ENCODE data around the gene NANOS1. TPM values are rescaled to one million over a fixed set of nuclear protein-coding genes. Genes with fewer than 3 reads are reported as not detected.

NANOS1 gene
- total and polyA plus RNA-seq, 2 of the 8 experiments (the other 6 are each of a cell fraction or from before 2014, with no cell fraction given), result 3.1 to 3.9 TPM

DNA sequence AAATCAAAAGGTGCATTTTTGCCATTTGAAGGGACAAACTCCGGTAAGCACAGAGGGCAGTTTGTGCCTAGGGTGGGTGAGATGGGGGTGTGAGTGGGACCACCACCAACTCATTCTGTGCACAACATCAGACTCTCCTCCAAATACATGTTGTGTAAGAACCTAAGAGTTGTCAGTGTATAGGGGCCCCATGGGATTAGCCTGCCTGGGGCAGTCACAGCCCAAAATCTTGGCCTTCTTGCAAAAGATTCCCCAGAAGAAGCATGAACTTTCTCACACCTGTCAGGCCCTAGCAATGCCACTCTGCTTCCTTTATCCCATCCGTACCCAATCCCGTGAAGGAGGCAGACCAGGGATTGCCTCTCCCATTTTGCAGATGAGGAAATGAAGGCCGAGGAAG is 47.1 kb upstream of the NANOS1 start:
- Histone ChIP-seq H2AK5ac (ENCODE audit: low read depth, low read length) (no peak overlapping the region), H3K36me3 (ENCODE audit: control insufficient read depth in 2 of 4, insufficient read depth in 4 of 4, low read length in 3 of 4) (no peaks in the 10 kb centered on the region), H3K9ac (replicated peaks in 1 of 4; ENCODE audit: extremely low read depth in 1 of 4, low read depth in 3 of 4, low read length in 3 of 4) (no peak overlapping the region), H4K5ac (ENCODE audit: insufficient read length, low read depth, low read length) (no peak overlapping the region), H3K27me3 (replicated peaks in 1 of 4; ENCODE audit: control insufficient read depth in 3 of 4, extremely low read depth in 1 of 4, insufficient read depth in 3 of 4, low read length in 3 of 4) (no peaks in the 10 kb centered on the region), H3K4me3 (ENCODE audit: extremely low read depth in 1 of 4, insufficient read depth in 2 of 4, low read depth in 3 of 4, low read length in 4 of 4) (no peak overlapping the region), H2AFZ (ENCODE audit: low read length) (peak overlapping the region; percentile 26; the same call in 1 of the 2 replicates), H3K4me1 (replicated peaks in 1 of 4; ENCODE audit: control insufficient read depth in 3 of 4, insufficient read depth in 4 of 4, low read length in 3 of 4) (peaks cover 0 to 3% (median 3%) of the 10 kb centered on the region in 4 experiments; a peak in 2 of 7 replicates), H2BK120ac (replicated peaks; ENCODE audit: low read depth, low read length) (no peak overlapping the region), H3K9me3 (ENCODE audit: insufficient read depth in 2 of 2, low read depth in 1 of 2, low read length in 1 of 2) (no peaks in the 10 kb centered on the region), H3K14ac (ENCODE audit: insufficient read length) (no peak overlapping the region), H3K4ac (replicated peaks; ENCODE audit: insufficient read length, low read depth, low read length) (no peak overlapping the region), H4K20me1 (replicated peaks in 1 of 2; ENCODE audit: control insufficient read depth in 1 of 2, insufficient read depth in 2 of 2, low read length in 2 of 2) (no peaks in the 10 kb centered on the region), H3K56ac (replicated peaks; ENCODE audit: insufficient read length, low read depth, low read length) (no peak overlapping the region), H2BK12ac (ENCODE audit: low read depth, low read length) (no peak overlapping the region), H3K23ac (ENCODE audit: insufficient read length) (no peak overlapping the region), H2BK15ac (ENCODE audit: low read length) (no peak overlapping the region), H4K91ac (replicated peaks; ENCODE audit: insufficient read length, low read length) (no peak overlapping the region), H3K27ac (ENCODE audit: low read depth, low read length) (no peak overlapping the region), H3K4me2 (ENCODE audit: insufficient read depth in 1 of 2, low read depth in 2 of 2, low read length in 2 of 2) (no peak overlapping the region), H3K79me1 (ENCODE audit: low read depth, low read length) (no peaks in the 10 kb centered on the region), H3K23me2 (ENCODE audit: low read depth, low read length) (no peaks in the 10 kb centered on the region), H2BK20ac (ENCODE audit: low read length) (no peak overlapping the region), H3K79me2 (ENCODE audit: control insufficient read depth in 1 of 2, insufficient read depth in 2 of 2, low read length in 2 of 2) (no peaks in the 10 kb centered on the region), H4K8ac (ENCODE audit: extremely low read depth, insufficient read depth, low read length) (no peak overlapping the region), H3K18ac (ENCODE audit: extremely low read depth, low read length) (no peak overlapping the region), H2BK5ac (ENCODE audit: low read depth, low read length) (no peak overlapping the region)
- 98% methylated on average over 4 of the region's 4 CpGs; no CpG with 5 or more reads in 1 of the 2 experiments for WGBS, 2 experiments (ENCODE audit: extremely low coverage in 1 of 2, insufficient coverage in 1 of 2, insufficient read length in 1 of 2, insufficient replicate concordance in 2 of 2, low coverage in 1 of 2, low lambda C conversion rate in 2 of 2, missing lambda C conversion rate in 1 of 2)
- CTCF ChIA-PET (ENCODE audit: partially characterized antibody), result interaction anchor here (2.2 kb wide), 1 partner anchor 10 kb away, joined by 5 read pairs; no protein-coding TSS in a partner anchor
- POLR2A ChIA-PET (ENCODE audit: partially characterized antibody), result no interaction called here
- TF ChIP-seq PHF8 (conservative IDR thresholded peaks at IDR 0.05; ENCODE audit: low read depth, low read length) (no peak), GABPA (IDR thresholded peaks at IDR 0.05; ENCODE audit: borderline replicate concordance, insufficient read depth, low read length) (no peak), KDM5A (IDR thresholded peaks at IDR 0.05; ENCODE audit: low read length) (no peak), RXRA (IDR thresholded peaks at IDR 0.05; ENCODE audit: insufficient read depth, low read depth, low read length) (no peak), SUZ12 (IDR thresholded peaks at IDR 0.05; ENCODE audit: low read length) (no peak), MAFK (IDR thresholded peaks at IDR 0.05; ENCODE audit: low read depth, low read length) (no peak), KDM1A (IDR thresholded peaks at IDR 0.05; ENCODE audit: borderline replicate concordance, low read length) (no peak), TAF7 (optimal IDR thresholded peaks at IDR 0.05; ENCODE audit: borderline replicate concordance, low read depth, low read length) (no peak), YY1 (IDR thresholded peaks at IDR 0.05; ENCODE audit: low read depth, low read length) (no peak), TBP (IDR thresholded peaks at IDR 0.05; ENCODE audit: low read depth, low read length) (no peak), RFX5 (IDR thresholded peaks at IDR 0.05; ENCODE audit: borderline replicate concordance, low read depth, low read length) (no peak), POU5F1 (IDR thresholded peaks at IDR 0.05; ENCODE audit: low read depth, low read length) (no peak)
- TF ChIP-seq, protein P1, sequence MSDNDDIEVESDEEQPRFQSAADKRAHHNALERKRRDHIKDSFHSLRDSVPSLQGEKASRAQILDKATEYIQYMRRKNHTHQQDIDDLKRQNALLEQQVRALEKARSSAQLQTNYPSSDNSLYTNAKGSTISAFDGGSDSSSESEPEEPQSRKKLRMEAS (IDR thresholded peaks at IDR 0.05), result no peak
- FAIRE-seq, result no peak
- DNase-seq (ENCODE audit: low read depth in 1 of 2, low spot score in 2 of 2), result no peak
